HG03558 (cell line): ENCODE measurements around the gene VTCN1.

Experiments
- ATAC-seq: cut with Tn5 transposase; IDR thresholded peaks from one replicate; pipeline ENCODE4 v1.9.1; 2021; ENCODE audit warnings: moderate number of reproducible peaks; ENCODE audit not compliant: unreplicated experiment; ENCODE audit errors: extremely low read depth

VTCN1 gene

GRCh38 chr1:117210386-117210785 is 341 bp downstream of the VTCN1 start:
- ATAC-seq: no peak

DNA sequence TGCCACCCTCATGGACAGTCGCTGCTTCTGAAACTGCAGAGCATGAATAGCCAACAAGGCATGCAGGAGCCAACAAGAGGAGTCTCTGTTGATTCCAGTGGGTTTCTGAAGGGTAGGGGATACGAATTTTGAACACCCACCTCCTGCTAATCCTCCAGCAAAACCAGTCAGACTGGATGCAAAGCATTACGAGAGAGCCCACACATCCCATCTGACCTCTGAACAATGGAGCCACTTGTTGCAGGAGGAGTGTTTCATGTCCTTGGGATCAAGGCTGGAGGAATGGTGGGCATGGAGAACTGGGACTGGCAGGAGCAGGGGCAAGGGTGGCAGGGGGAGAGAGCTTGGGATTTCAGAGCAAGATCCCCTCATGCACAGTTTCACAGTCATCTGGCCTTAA is 1.6 kb downstream of the VTCN1 start:
- ATAC-seq: no peak

DNA sequence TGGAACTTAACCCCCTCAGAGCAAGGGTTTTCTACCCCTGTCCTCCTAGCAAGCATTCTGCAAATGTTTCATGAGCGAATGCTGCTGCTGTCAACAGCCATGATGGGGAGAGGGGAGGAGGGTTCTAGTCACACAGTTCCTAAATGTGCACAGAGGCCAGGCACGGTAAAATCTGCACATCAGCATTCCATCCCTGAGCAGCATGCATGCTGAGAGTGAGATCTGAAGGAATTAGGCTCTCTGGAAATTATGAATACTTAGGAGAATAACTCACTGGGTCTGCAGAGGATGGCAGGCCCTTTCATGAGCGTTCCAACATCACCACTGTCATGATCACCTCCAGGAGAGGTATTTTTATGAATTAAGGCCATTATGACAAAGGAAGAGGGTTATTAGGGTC is 2.1 kb downstream of the VTCN1 start:
- no peak for ATAC-seq

DNA sequence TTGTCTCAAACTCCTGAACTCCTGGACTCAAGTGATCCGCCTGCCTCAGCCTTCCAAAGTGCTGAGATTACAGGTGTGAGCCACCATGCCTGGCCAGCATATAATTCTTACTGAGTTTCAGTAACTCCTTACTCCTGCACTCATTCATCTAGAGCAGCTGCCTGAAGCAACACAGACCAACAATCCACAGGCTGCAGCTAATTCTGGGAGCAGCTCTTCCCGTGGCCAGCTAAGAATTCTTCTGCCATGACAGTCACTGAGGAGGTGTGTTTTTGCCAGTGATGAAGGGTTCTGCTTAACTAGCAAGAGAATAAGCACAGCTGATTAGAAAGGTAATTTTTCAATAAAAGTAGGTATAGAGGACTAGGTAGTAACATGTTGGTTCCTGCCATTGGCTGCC is 5.4 kb downstream of the VTCN1 start:
- ATAC-seq: no peak

GRCh38 chr1:117201808-117202207 is 8.9 kb downstream of the VTCN1 start:
- no peak for ATAC-seq

DNA sequence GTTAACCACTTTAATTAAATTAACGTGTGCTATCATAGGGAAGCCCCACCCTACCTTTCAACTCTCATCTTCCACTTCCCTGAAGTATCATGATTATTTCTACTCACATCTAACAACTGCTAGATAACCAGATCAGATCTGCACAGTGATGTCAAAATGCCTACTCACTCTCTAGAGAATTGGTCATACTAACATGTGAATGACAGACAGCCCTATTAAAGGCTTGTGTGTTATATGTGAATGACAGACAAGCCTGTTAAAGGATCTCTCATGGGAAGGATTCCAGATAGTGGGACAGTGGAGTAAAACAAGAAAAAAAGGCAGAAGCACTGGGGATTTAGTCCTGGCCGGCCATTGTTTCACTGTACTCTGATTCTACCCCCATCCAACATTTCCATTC is 12.6 kb downstream of the VTCN1 start:
- ATAC-seq: no peak

DNA sequence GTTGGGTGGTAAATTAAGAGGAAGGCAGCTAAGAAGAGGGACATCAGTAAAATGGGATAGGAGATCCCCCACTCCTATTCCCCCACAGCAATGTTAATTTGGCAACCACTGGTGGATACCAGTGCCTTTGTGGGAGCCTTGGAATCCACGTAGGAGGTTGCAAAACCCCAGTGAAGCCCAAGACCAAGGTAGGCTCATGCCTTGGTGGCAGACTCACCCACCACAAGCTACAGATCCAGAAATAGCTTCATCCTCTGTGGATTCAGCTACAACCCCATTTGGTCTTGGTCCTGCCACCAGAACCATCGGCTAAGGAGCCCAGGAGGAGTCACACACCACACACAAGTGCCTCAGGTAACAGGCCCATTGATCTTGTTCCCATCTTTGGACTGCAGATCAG is 21.0 kb downstream of the VTCN1 start:
- no peak for ATAC-seq

GRCh38 chr1:117188816-117189437 is 21.8 kb downstream of the VTCN1 start:
- no peak for ATAC-seq

DNA sequence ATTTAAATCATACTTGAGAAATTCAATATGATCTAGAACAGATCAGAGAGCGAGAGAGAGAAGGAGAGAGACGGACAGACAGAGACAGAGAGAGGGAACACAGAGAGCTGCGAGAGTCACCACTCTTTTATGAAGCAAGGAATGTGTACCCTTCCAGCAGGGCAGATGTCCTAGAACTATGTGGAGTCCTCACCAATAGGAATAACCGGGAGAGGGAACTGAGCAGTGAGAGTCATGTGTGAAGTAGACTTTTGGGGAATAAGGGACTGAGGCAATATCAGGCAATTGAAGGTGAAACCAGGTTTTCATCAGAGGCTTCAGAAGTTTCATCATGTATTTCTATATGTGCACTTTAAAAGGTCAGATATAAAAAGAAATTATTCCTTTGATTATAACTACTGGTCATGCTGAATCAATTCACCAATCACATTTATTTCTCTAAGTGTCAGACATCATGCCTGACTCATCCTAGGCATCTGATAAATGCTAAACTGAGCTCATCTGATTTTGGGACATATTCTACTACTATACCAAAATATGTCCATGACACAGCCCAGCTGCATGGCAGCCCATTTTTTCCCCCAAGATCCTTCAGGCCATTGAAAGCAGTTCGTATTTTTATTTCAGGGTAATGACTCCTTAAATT is 22.4 kb downstream of the VTCN1 start:
- no peak for ATAC-seq

DNA sequence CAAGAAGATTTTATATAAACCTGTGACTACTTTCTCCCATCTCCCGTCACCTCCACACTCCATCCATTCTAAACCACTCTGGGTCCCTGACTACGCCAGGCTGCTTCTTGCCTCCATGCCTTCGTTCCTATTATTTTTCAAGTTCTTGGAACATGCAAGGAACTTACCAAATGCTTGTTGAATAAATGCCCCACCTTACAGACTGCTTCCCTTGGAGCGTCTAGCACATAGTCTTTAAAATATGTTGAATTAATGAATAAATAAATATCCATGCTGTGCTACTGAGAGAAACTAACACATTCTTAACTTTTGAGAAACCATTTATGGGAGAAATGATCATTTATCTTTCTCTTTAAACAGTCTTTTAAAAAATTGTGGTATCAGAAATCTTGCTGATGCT is 27.6 kb downstream of the VTCN1 start:
- no peak for ATAC-seq

DNA sequence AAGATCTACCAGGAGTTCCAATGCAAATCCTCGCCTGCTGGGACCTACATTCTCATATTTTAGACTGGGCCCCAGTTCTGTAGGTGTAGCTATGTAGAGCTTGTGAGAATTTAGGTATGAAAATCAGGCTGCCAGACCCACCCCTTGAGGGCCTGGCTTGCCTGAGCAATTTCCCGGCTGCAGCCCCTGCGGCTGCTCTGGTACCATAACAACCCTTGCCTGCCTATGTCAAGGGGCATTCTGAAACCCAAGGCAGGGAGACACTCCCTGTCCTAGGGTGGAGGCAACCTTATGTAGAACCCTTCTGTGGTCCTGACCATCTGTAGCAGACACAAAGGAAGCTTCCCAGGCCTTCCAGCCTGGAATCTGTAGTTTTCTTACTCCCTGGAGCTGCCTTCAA is 28.4 kb downstream of the VTCN1 start:
- no peak for ATAC-seq

DNA sequence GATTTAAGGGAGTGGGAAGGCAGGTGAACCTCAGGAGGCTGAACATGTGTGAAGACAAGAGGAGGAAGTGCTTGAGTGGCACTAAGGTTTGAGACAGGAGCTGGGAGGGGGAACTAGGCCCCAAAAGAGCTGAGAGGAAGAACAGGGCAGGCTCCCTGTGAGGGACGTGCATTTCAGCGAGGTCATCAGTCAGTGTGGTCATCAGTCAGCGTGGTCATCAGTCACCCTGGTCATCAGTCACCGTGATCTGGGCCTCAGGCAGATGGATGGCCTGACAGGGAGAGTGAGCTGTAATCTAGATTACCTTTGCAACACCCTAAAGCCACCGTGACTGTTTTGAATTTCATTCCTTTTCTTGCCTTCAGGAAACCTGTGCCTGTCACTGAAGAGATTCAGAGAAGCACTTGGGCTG is 29.1 kb downstream of the VTCN1 start:
- no peak for ATAC-seq

- no peak for ATAC-seq
Measured at GRCh38 chr1:117180147-117180967, 30.4 kb downstream of the VTCN1 start.

- ATAC-seq: no peak
Measured at GRCh38 chr1:117179471-117179870, 31.3 kb downstream of the VTCN1 start.

DNA sequence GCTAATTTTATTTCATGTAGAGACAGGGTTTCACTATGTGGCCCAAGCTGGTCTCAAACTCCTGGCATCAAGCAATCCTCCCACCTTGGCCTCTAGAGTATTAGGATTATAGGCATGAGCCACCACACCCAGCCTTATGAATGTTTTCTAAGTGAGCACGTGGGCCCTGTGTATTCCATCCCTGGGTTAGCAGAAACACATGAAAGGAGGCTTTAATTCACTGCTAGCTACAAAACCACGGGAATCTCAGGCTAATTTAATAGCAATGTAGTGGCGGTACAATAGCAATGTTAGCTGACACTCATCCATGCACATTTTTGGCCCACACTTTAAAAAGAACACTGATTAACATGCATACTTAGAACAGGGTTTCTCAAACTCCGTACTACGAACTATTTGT is 32.0 kb downstream of the VTCN1 start:
- no peak for ATAC-seq

GRCh38 chr1:117177376-117177775 is 33.4 kb downstream of the VTCN1 start:
- no peak for ATAC-seq

DNA sequence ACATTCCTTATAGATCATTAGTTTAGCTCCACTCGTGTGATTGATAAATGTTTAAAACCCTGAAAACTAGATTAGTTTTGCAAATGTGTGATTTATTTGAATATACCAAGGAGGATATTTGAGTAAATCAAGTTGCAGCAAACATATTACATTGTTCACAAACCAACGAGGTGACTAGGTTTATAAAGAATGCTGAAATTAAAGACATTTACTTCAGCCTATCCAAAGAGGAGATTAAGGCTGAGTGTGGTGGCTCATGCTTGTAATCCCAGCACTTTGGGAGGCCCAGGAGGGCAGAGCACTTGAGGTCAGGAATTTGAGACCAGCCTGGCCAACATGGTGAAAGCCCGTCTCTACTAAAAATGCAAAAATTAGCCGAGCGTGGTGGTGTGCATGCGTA is 34.1 kb downstream of the VTCN1 start:
- ATAC-seq: no peak

GRCh38 chr1:117174851-117175250 is 35.9 kb downstream of the VTCN1 start:
- ATAC-seq: no peak

DNA sequence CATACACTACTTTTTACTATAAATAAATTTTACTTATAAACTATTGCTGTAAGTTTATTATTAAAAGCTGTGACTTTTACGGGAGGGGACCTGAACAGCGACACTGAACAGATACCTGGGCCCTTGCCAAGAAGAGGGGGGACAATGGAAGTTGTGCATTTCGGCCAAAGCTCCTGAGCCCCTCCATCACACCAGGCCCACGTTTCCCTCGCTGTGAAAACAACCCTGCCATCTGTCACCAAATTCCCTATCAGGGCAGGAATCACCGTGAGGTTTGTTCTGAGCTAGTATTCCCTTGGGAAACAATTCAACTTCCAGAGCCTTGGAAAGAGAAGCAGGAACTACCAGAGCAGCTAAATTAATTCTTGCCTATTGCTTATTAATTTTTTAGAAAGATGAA is 37.0 kb downstream of the VTCN1 start:
- ATAC-seq: no peak

GRCh38 chr1:117173006-117173405 is 37.7 kb downstream of the VTCN1 start:
- ATAC-seq: no peak

GRCh38 chr1:117171900-117172511 is 38.7 kb downstream of the VTCN1 start:
- no peak for ATAC-seq
